Keratinocyte (primary cell): ENCODE results near the gene IFNA7. TPM values are rescaled to one million over a fixed set of nuclear protein-coding genes. Genes with fewer than 3 reads are reported as not detected.
"Not testable (repeated sequence)": the region's sequence is repeated elsewhere in the genome, so short reads cannot be mapped to it uniquely, and the experiment has no call there.

Experiments
- DNase-seq: peaks from one replicate; pipeline ENCODE4 v3.0.0-alpha.2; 2011; ENCODE audit warnings: low read depth, missing footprints, low spot score
- FAIRE-seq: peaks from 2 replicates; lab custom pipeline; 2011; peaks lifted over from hg19 to GRCh38; lab: Jason Lieb, UNC
- H2AFZ ChIP-seq: 2 replicates; pipeline ENCODE4 v1.6.0; 2012; ENCODE audit warnings: low read length, control low read depth, inconsistent platforms; ENCODE audit not compliant: control insufficient read depth
- H3K27ac ChIP-seq: 2 replicates; pipeline ENCODE4 v1.5.1; 2011; ENCODE audit warnings: low read length; ENCODE audit not compliant: control insufficient read depth, insufficient read depth
- H3K27me3 ChIP-seq: 3 replicates; pipeline ENCODE4 v1.6.0; 2011; ENCODE audit warnings: low read length; ENCODE audit not compliant: control insufficient read depth, insufficient read depth; ENCODE audit errors: extremely low read depth
- H3K36me3 ChIP-seq, 2 experiments: 2 replicates in 1 of 2; 3 replicates in 1 of 2; pipeline ENCODE4 v1.5.1; 2011; ENCODE audit warnings: low read length in 2 of 2, mild to moderate bottlenecking in 1 of 2; ENCODE audit not compliant: control insufficient read depth in 2 of 2, insufficient read depth in 2 of 2; ENCODE audit errors: extremely low read depth in 1 of 2
- H3K4me1 ChIP-seq: 3 replicates; pipeline ENCODE4 v1.5.1; 2011; ENCODE audit warnings: low read length; ENCODE audit not compliant: control insufficient read depth, insufficient read depth; ENCODE audit errors: extremely low read depth
- H3K4me2 ChIP-seq: 3 replicates; pipeline ENCODE4 v1.6.0; 2011; ENCODE audit warnings: low read depth, low read length; ENCODE audit not compliant: control insufficient read depth, insufficient read depth; ENCODE audit errors: extremely low read depth
- H3K4me3 ChIP-seq, 3 experiments: fragments of 200-600 bp in 1 of 3; sonication (generic) in 1 of 3; 2 replicates in 2 of 3; 3 replicates in 1 of 3; pipeline ENCODE4 v1.5.1; 2011 to 2016; ENCODE audit warnings: low read length in 3 of 3, mild to moderate bottlenecking in 3 of 3, control low read depth in 2 of 3, inconsistent platforms in 1 of 3, low read depth in 1 of 3, mixed read lengths in 1 of 3, mixed run types in 1 of 3, moderate library complexity in 1 of 3; ENCODE audit not compliant: control insufficient read depth in 2 of 3, insufficient read depth in 2 of 3; ENCODE audit errors: extremely low read depth in 1 of 3
- H3K79me2 ChIP-seq: 2 replicates; pipeline ENCODE4 v1.6.0; 2012; ENCODE audit warnings: low read length; ENCODE audit not compliant: control insufficient read depth, insufficient read depth
- H3K9ac ChIP-seq: 3 replicates; pipeline ENCODE4 v1.6.0; 2011; ENCODE audit warnings: low read length; ENCODE audit not compliant: control insufficient read depth, insufficient read depth; ENCODE audit errors: extremely low read depth
- H3K9me1 ChIP-seq: 3 replicates; pipeline ENCODE4 v1.6.0; 2011; ENCODE audit warnings: low read length; ENCODE audit not compliant: control insufficient read depth, insufficient read depth; ENCODE audit errors: extremely low read depth
- H3K9me3 ChIP-seq: 2 replicates; pipeline ENCODE4 v1.5.1; 2012; ENCODE audit warnings: low read depth, low read length; ENCODE audit not compliant: control insufficient read depth
- H4K20me1 ChIP-seq: 3 replicates; pipeline ENCODE4 v1.6.0; 2011; ENCODE audit warnings: low read length; ENCODE audit not compliant: control insufficient read depth, insufficient read depth; ENCODE audit errors: extremely low read depth
- EZH2 ChIP-seq: IDR thresholded peaks from one replicate; pipeline ENCODE4 v1.6.1; 2012; ENCODE audit warnings: inconsistent platforms, mild to moderate bottlenecking, low read length, moderate library complexity
- dilution Hi-C: fragments of 300-500 bp; cut with MboI; formaldehyde crosslinking; loops from one replicate; pipeline ENCODE4 v1.7.0; 2020; ENCODE audit warnings: low sequenced_read_pairs; ENCODE audit not compliant: extremely low pct_ligation_motif_present
- polyA minus RNA-seq, 3 experiments: library from RNA; depleted of rRNA, polyadenylated mRNA; stranded (reverse); fragments of >200 nt; gene quantifications; 1 replicate in 1 of 3; 2 replicates in 1 of 3; 3 replicates in 1 of 3; pipeline ENCODE4 v1.2.3, GENCODE V29; 2011
- polyA plus RNA-seq, 5 experiments: library from polyadenylated mRNA; depleted of rRNA in 3 of 5; stranded (reverse) in 3 of 5; stranded (forward) in 1 of 5; unstranded in 1 of 5; fragments of >200 nt; gene quantifications; 1 replicate in 1 of 5; 2 replicates in 3 of 5; 3 replicates in 1 of 5; pipeline versions ENCODE4 v1.2.1 to v1.2.3, GENCODE V29; 2011 to 2012; ENCODE audit warnings: missing spikeins in 2 of 5, low read depth in 1 of 5, low replicate concordance in 1 of 5
- TF ChIP-seq, protein P1 (sequence below), 3 experiments: IDR thresholded peaks in 1 of 3; conservative IDR thresholded peaks in 1 of 3; optimal IDR thresholded peaks in 1 of 3; 2 replicates in 2 of 3; 3 replicates in 1 of 3; pipeline versions ENCODE3 to v1.5.1; 2011; ENCODE audit warnings: low read length in 3 of 3, mild to moderate bottlenecking in 3 of 3, moderate library complexity in 2 of 3, control low read depth in 1 of 3, inconsistent platforms in 1 of 3; ENCODE audit not compliant: insufficient read depth in 2 of 3; ENCODE audit errors: extremely low read depth in 1 of 3

IFNA7 gene
- not detected in 3 replicates for polyA plus RNA-seq
- not detected for polyA plus RNA-seq (2011; ENCODE audit: low read depth)
- polyA plus RNA-seq (2011; cell fraction: cytosol; rRNA removed), result not detected in 2 replicates
- polyA plus RNA-seq (2011; cell fraction: nucleus; rRNA removed), result not detected in 2 replicates
- polyA plus RNA-seq (2012; ENCODE audit: low replicate concordance), result not detected in 2 replicates
- not detected in 3 replicates for polyA minus RNA-seq
- not detected for polyA minus RNA-seq (2011; cell fraction: cytosol; rRNA and poly(A)+ RNA removed)
- not detected in 2 replicates for polyA minus RNA-seq (2011; cell fraction: nucleus; rRNA and poly(A)+ RNA removed)

DNA sequence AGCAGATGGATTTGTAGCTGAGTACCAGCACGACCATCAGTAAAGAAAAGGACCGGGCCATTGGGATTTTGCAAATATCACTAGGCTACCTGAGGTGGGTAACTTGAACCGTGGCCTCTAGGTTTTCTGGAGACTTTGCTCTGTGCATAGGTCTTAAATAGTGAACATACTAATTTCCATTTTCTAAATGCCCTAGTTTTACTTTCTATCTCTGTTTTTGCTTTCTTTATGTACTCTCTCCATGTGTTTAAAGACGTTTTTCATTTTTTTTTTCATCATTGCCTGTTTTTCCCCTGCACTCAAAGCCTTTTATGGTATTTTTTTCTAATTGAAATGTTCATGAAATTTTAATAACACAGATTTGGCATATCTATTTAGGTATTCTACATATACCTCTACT lies at the start of gene IFNA7:
IFNA7 (minus strand) TSS at position 101 of the 400 bp plus-strand sequence; CDS start at position 61, 40 bp downstream.
- H3K4me1 ChIP-seq, H3K9me1 ChIP-seq, H3K9me3 ChIP-seq, H3K79me2 ChIP-seq, FAIRE-seq, H3K4me3 ChIP-seq, DNase-seq, H3K4me2 ChIP-seq, H2AFZ ChIP-seq, H3K27ac ChIP-seq, dilution Hi-C loops, H4K20me1 ChIP-seq, H3K36me3 ChIP-seq, H3K9ac ChIP-seq, H3K27me3 ChIP-seq: not testable (repeated sequence)

DNA sequence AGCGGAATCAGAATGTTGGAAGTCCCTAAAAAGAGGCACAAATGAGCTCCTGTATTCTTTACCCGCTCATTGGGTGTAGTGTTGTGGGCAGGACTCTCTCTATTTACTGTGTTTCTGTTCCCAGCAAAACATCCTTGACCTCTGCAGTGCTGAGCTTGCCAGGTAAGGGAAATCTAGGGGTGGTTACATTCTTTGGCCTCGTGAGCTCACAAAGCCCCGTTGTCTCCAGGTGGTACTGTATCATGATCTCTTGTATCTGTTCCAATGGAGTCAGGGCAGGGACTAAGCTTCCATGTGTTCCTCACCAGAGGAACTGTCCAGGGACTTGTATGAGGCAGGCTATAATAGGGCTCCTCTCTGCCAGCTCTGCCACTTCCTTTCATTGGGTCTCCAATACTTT lies 49.6 kb upstream of the IFNA7 start:
- Histone ChIP-seq H4K20me1 (no peaks in the 10 kb centered on the region), H2AFZ (no peak overlapping the region), H3K9me3 (no peaks in the 10 kb centered on the region), H3K27ac (no peak overlapping the region), H3K79me2 (no peaks in the 10 kb centered on the region), H3K9me1 (no peaks in the 10 kb centered on the region), H3K9ac (no peak overlapping the region), H3K4me2 (no peak overlapping the region), H3K27me3 (peaks cover 19% of the 10 kb centered on the region), H3K4me1 (no peaks in the 10 kb centered on the region), H3K4me3 (no peak overlapping the region), H3K36me3 (no peaks in the 10 kb centered on the region)
- TF ChIP-seq EZH2, result no peak
- TF ChIP-seq, protein P1, sequence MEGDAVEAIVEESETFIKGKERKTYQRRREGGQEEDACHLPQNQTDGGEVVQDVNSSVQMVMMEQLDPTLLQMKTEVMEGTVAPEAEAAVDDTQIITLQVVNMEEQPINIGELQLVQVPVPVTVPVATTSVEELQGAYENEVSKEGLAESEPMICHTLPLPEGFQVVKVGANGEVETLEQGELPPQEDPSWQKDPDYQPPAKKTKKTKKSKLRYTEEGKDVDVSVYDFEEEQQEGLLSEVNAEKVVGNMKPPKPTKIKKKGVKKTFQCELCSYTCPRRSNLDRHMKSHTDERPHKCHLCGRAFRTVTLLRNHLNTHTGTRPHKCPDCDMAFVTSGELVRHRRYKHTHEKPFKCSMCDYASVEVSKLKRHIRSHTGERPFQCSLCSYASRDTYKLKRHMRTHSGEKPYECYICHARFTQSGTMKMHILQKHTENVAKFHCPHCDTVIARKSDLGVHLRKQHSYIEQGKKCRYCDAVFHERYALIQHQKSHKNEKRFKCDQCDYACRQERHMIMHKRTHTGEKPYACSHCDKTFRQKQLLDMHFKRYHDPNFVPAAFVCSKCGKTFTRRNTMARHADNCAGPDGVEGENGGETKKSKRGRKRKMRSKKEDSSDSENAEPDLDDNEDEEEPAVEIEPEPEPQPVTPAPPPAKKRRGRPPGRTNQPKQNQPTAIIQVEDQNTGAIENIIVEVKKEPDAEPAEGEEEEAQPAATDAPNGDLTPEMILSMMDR (optimal IDR thresholded peaks at IDR 0.05 in 1 of 3, IDR thresholded peaks at IDR 0.05 in 1 of 3, conservative IDR thresholded peaks at IDR 0.05 in 1 of 3; ENCODE audit: extremely low read depth in 1 of 3, insufficient read depth in 2 of 3, low read length in 3 of 3), result no peak
- dilution Hi-C loops, result no loop called here
- DNase-seq (no peak), FAIRE-seq (no peak)

DNA sequence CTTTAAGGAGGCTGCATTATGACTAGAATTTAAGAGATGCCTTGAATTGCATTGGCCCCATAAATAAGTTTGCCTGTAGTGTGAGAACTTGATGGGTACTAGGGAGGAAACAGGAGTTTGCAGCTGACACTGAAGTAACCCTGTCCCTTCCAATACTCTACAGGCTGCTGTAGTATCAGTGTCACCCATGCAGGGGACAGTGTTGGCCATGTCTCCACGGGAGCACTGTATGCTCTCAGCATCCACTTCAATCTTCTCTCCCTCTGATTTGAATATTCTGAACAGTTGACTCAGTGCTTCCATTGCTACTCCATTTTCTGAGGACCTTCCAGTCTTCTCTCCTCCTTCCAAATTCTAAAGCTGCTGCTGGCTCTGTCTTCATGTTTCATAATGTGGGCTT lies 49.2 kb upstream of the IFNA7 start:
- no peaks in the 10 kb centered on the region for H4K20me1 ChIP-seq
- H3K9me3 ChIP-seq, result no peaks in the 10 kb centered on the region
- no peak for FAIRE-seq
- H3K9me1 ChIP-seq, result no peaks in the 10 kb centered on the region
- TF ChIP-seq, protein P1 (optimal IDR thresholded peaks at IDR 0.05 in 1 of 3, IDR thresholded peaks at IDR 0.05 in 1 of 3, conservative IDR thresholded peaks at IDR 0.05 in 1 of 3; ENCODE audit: extremely low read depth in 1 of 3, insufficient read depth in 2 of 3, low read length in 3 of 3), result no peak
- TF ChIP-seq EZH2, result no peak
- no peak overlapping the region for H3K4me2 ChIP-seq
- no peak overlapping the region for H2AFZ ChIP-seq
- H3K9ac ChIP-seq, result no peak overlapping the region
- DNase-seq, result no peak
- no peak overlapping the region for H3K27ac ChIP-seq
- H3K4me1 ChIP-seq, result no peaks in the 10 kb centered on the region
- H3K27me3 ChIP-seq, result peaks cover 18% of the 10 kb centered on the region
- no peaks in the 10 kb centered on the region for H3K36me3 ChIP-seq
- dilution Hi-C loops, result no loop called here
- no peaks in the 10 kb centered on the region for H3K79me2 ChIP-seq
- H3K4me3 ChIP-seq, result no peak overlapping the region
